Measurements from ENCODE around the gene HOMER1. TPM values are rescaled to one million over a fixed set of nuclear protein-coding genes. Genes with fewer than 3 reads are reported as not detected.
"Not testable (repeated sequence)": the region's sequence is repeated elsewhere in the genome, so short reads cannot be mapped to it uniquely, and the experiment has no call there.

The HOMER1 gene
- total RNA-seq, 1 donor from 2014 or later, result 7.4 TPM

GRCh38 chr5:79399046-79399445 lies 114.9 kb downstream of the HOMER1 start:
- no peak for TF ChIP-seq CTCF (IDR thresholded peaks at IDR 0.05)
- DNase-seq (no peak), ATAC-seq (no peak)
- H3K9me3 ChIP-seq, result no peaks in the 10 kb centered on the region
- intact Hi-C loops (cut with DNase I), result no loop called here
- H3K4me3 ChIP-seq, result no peak overlapping the region
- H3K27ac ChIP-seq, result no peak overlapping the region
- no peaks in the 10 kb centered on the region for H3K4me1 ChIP-seq
- no peaks in the 10 kb centered on the region for H3K36me3 ChIP-seq
- no peaks in the 10 kb centered on the region for H3K27me3 ChIP-seq

- no peaks in the 10 kb centered on the region for H3K9me3 ChIP-seq
- ATAC-seq (no peak), DNase-seq (no peak)
- no peak overlapping the region for H3K27ac ChIP-seq
- no peak for TF ChIP-seq CTCF (IDR thresholded peaks at IDR 0.05)
- no peaks in the 10 kb centered on the region for H3K36me3 ChIP-seq
- no peaks in the 10 kb centered on the region for H3K4me1 ChIP-seq
- H3K4me3 ChIP-seq, result no peak overlapping the region
- no peaks in the 10 kb centered on the region for H3K27me3 ChIP-seq
- intact Hi-C loops (cut with DNase I), result no loop called here
These were observed 116.9 kb downstream of the HOMER1 start for GRCh38 chr5:79397080-79397479.

- Histone ChIP-seq H3K4me3 (no peak overlapping the region), H3K4me1 (no peaks in the 10 kb centered on the region)
- intact Hi-C loops (cut with DNase I), result no loop called here
These were observed 117.7 kb downstream of the HOMER1 start for GRCh38 chr5:79396265-79396664.

GRCh38 chr5:79395296-79395695 lies 118.6 kb downstream of the HOMER1 start:
- no peaks in the 10 kb centered on the region for H3K9me3 ChIP-seq
- no peaks in the 10 kb centered on the region for H3K36me3 ChIP-seq
- H3K27me3 ChIP-seq, result no peaks in the 10 kb centered on the region
- ATAC-seq (no peak), DNase-seq (no peak)
- intact Hi-C loops (cut with DNase I), result no loop called here
- no peak overlapping the region for H3K27ac ChIP-seq
- no peak overlapping the region for H3K4me3 ChIP-seq
- no peaks in the 10 kb centered on the region for H3K4me1 ChIP-seq
- no peak for TF ChIP-seq CTCF (IDR thresholded peaks at IDR 0.05)

More at GRCh38 chr5:79396265-79396664, 117.7 kb downstream of the HOMER1 start:
- no peak for TF ChIP-seq CTCF (IDR thresholded peaks at IDR 0.05)
- Histone ChIP-seq H3K27ac (no peak overlapping the region), H3K36me3 (no peaks in the 10 kb centered on the region), H3K9me3 (no peaks in the 10 kb centered on the region), H3K27me3 (no peaks in the 10 kb centered on the region)
- no peak for ATAC-seq
- no peak for DNase-seq

GRCh38 chr5:79392776-79393175 lies 121.2 kb downstream of the HOMER1 start:
- Histone ChIP-seq H3K4me1 (no peaks in the 10 kb centered on the region), H3K27me3 (no peaks in the 10 kb centered on the region), H3K27ac (no peak overlapping the region), H3K9me3 (no peaks in the 10 kb centered on the region), H3K4me3 (no peak overlapping the region), H3K36me3 (no peaks in the 10 kb centered on the region)
- no peak for DNase-seq
- intact Hi-C loops (cut with DNase I), result no loop called here
- ATAC-seq, result no peak
- no peak for TF ChIP-seq CTCF (IDR thresholded peaks at IDR 0.05)

GRCh38 chr5:79386679-79387078 lies 127.3 kb downstream of the HOMER1 start:
- Histone ChIP-seq H3K9me3 (peaks cover 10% of the 10 kb centered on the region), H3K36me3 (no peaks in the 10 kb centered on the region), H3K27me3 (no peaks in the 10 kb centered on the region), H3K4me3 (no peak overlapping the region), H3K4me1 (no peaks in the 10 kb centered on the region), H3K27ac (no peak overlapping the region)
- intact Hi-C loops (cut with DNase I), result no loop called here
- TF ChIP-seq CTCF (IDR thresholded peaks at IDR 0.05), result no peak
- DNase-seq, result no peak
- ATAC-seq, result no peak

- DNase-seq; H3K4me1 ChIP-seq; H3K9me3 ChIP-seq; H3K4me3 ChIP-seq; ATAC-seq; H3K36me3 ChIP-seq; H3K27ac ChIP-seq; H3K27me3 ChIP-seq; intact Hi-C loops (cut with DNase I): not testable (repeated sequence)
These were observed 128.8 kb downstream of the HOMER1 start for GRCh38 chr5:79385126-79385525.
